ENCODE results near the gene TLCD3A.

- TF ChIP-seq CTCF (conservative IDR thresholded peaks at IDR 0.05; ENCODE audit: low read length) (no peak), EZH2phosphoT487 (IDR thresholded peaks at IDR 0.05; ENCODE audit: borderline replicate concordance) (no peak)
These were observed 42.0 kb upstream of the TLCD3A start for GRCh38 chr17:690361-690760.

Data from Loucy (cell line).